Memory B cell (primary cell): ENCODE data around the gene POU4F1.

Experiments
- ATAC-seq: fragments of 150-1000 bp; cut with Tn5 transposase; 2 replicates; pipeline ENCODE4 v1.10.0; 2021; ENCODE audit warnings: low read depth, mild to moderate bottlenecking, moderate library complexity
- DNase-seq, 2 donors: peaks; one replicate each; pipeline ENCODE4 v3.0.0; 2022; ENCODE audit warnings: low spot score in 2 of 2
- H3K27ac Mint-ChIP-seq: one replicate; pipeline ENCODE4 v1.8.0; 2022; ENCODE audit warnings: mild to moderate bottlenecking, moderate library complexity, mixed read lengths
- H3K27me3 Mint-ChIP-seq: one replicate; pipeline ENCODE4 v1.8.0; 2022; ENCODE audit warnings: mixed read lengths
- H3K36me3 Mint-ChIP-seq: one replicate; pipeline ENCODE4 v1.8.0; 2022; ENCODE audit warnings: mild to moderate bottlenecking, mixed read lengths
- H3K4me1 Mint-ChIP-seq: one replicate; pipeline ENCODE4 v1.8.0; 2022; ENCODE audit warnings: mixed read lengths
- H3K4me3 Mint-ChIP-seq: one replicate; pipeline ENCODE4 v1.8.0; 2022; ENCODE audit warnings: mild to moderate bottlenecking, moderate library complexity, mixed read lengths
- H3K9me3 Mint-ChIP-seq: one replicate; pipeline ENCODE4 v1.8.0; 2022; ENCODE audit warnings: mixed read lengths

The POU4F1 gene

DNA sequence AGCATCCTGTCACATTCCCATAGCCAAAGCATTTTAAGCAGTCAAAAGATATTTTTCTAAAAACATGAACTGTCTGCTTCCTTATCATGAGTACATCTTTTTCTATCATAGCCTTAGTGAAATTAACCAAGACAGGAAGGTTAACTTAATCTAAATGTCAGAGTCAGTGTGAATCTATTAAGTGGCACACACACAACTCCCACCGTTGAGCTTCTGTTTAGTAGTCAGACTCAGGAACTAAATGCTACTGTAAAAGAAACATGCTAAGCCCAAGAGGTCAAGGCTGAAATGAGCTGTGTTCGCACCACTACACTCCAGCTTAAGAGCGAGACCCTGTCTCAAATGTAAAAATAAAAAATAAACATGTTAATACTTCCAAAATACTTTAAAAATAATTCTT is 7.7 kb upstream of the POU4F1 start:
- H3K4me1 Mint-ChIP-seq: peaks cover 18% of the 10 kb centered on the region
- DNase-seq (no peak), ATAC-seq (no peak)
- no peaks in the 10 kb centered on the region for H3K9me3 Mint-ChIP-seq
- H3K4me3 Mint-ChIP-seq: no peak overlapping the region
- H3K27me3 Mint-ChIP-seq: peaks cover 16% of the 10 kb centered on the region
- peaks cover 14% of the 10 kb centered on the region for H3K36me3 Mint-ChIP-seq
- H3K27ac Mint-ChIP-seq: no peak overlapping the region

DNA sequence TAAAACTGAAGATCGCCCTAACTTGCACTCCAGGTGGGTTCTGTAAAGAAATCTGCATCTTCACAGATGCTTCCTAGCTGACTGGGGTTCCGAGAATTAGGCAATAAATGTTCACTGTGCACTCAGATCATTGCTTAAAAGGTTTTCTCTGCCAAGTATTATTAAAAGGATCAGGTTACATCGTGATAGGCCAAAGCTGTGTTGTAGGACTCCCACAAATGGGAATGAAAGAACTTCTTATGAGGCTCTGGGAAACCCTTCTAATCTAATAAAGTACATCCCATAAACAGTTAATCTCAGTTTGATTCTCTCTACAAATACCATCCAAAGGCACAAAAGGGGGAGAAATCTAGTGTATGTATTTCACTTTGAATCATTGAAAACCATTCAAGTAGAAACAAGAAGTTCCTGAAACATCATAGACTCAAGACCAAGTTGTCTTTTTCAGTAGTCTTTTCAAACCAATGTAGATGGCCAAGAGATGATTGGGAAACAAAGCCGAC is 7.1 kb upstream of the POU4F1 start:
- Mint-ChIP-seq H3K27me3 (peaks cover 18% of the 10 kb centered on the region), H3K4me3 (no peak overlapping the region), H3K4me1 (peaks cover 21% of the 10 kb centered on the region), H3K27ac (no peak overlapping the region), H3K36me3 (peaks cover 8% of the 10 kb centered on the region), H3K9me3 (no peaks in the 10 kb centered on the region)
- no peak for DNase-seq
- no peak for ATAC-seq

DNA sequence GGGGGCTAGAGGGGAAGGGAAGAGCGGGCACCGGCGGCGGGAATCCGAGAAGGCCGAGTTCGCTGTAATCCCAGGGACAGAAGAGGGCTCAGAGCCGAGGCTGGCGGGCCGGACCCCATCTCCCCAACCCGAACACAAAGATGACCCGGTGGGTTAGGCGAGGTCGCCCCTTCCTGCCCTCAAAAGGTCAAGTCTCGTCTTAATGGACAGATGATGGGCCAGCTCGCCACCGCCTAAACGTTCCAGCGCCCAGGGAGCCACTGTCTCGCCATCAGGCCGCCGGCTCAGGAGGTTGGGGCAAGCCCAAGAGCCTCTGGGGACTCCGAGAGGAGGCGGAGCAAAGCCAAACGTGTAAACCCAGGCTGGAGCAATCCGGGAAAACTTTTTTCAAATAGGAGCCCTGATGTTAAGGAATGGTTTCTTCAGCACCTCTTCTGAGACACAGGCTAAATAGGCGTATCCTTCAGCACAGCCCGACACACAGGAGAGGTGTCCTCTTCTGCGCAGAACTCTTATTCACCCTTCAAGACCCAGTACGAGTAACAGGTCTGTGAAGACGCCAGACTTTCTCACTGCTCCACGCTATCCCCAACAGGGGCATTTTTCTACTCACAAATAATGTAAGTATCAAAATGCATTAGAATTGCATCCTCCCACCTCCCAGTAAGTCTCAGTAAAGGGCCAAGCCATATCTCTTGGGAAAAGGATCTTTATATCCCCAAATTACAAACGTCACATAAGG is 6.3 kb upstream of the POU4F1 start:
- Mint-ChIP-seq H3K36me3 (peaks cover 3% of the 10 kb centered on the region), H3K4me1 (peaks cover 21% of the 10 kb centered on the region), H3K27ac (no peak overlapping the region), H3K27me3 (peaks cover 21% of the 10 kb centered on the region), H3K4me3 (peak overlapping the region; percentile 82), H3K9me3 (no peaks in the 10 kb centered on the region)
- ATAC-seq: peak; percentile 37
- DNase-seq: no peak

DNA sequence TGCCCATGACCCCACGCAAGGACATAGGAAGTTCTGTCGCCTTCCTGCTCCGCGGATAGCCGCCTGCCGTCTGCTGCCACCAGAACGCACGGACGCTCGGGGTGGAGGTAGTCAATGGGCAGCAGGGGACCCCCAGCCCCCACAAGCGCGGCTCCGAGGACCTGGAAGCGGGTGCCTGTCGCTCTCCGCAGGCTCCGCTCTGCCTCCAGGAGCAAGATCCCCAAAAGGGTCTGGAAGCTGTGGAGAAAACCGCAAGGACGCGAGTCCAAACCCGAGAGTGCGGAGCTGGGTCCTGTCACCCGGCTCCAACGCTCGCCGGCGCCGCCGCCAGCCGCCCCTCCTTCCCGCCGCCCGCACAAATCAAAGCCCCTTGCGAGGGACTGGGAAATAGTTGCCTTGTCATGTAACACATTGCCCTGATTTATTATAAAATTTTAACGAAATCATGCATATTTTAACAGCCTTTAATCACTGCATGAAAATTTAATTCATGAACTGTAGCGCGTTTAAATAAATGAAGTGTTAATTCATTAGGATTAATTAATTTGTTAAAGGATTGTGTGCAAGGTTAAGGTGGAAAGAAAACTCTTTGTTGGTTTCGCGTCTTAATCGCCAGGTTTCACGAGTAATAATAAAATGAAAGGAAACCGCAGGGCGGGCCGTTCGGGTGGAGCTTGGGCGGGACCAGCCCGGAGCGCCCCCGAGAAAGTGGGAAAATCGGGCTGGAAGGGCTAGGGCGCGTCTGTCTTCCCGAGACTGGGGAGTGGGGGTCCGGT is 5.5 kb upstream of the POU4F1 start:
- no peak for ATAC-seq
- no peak overlapping the region for H3K27ac Mint-ChIP-seq
- no peaks in the 10 kb centered on the region for H3K9me3 Mint-ChIP-seq
- H3K4me1 Mint-ChIP-seq: peaks cover 24% of the 10 kb centered on the region
- H3K36me3 Mint-ChIP-seq: no peaks in the 10 kb centered on the region
- no peak for DNase-seq
- H3K27me3 Mint-ChIP-seq: peaks cover 25% of the 10 kb centered on the region
- peak overlapping the region; percentile 82 for H3K4me3 Mint-ChIP-seq

DNA sequence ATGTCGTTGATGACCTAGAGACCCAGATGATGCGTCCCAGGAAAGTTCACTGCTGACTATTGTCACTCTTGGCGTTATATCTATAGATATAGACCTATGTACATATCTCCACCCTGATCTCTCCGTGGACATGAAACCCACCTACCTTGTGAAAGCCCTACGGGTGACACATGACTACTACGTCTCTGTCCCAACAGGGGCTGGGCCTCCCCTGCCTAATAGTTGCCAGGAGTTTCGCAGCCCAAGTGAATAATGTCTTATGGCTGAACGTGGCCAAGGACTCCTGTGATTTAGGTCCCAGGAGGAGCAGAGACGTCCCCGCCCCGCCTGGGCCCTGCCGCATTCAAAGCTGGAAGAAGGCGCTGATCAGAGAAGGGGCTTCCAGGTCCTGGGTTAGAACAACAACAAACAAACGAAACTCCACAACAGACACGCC is 4.9 kb upstream of the POU4F1 start:
- ATAC-seq (no peak), DNase-seq (no peak)
- no peaks in the 10 kb centered on the region for H3K9me3 Mint-ChIP-seq
- H3K36me3 Mint-ChIP-seq: no peaks in the 10 kb centered on the region
- no peak overlapping the region for H3K27ac Mint-ChIP-seq
- peaks cover 29% of the 10 kb centered on the region for H3K4me1 Mint-ChIP-seq
- peak overlapping the region; percentile 64 for H3K4me3 Mint-ChIP-seq
- H3K27me3 Mint-ChIP-seq: peaks cover 31% of the 10 kb centered on the region

DNA sequence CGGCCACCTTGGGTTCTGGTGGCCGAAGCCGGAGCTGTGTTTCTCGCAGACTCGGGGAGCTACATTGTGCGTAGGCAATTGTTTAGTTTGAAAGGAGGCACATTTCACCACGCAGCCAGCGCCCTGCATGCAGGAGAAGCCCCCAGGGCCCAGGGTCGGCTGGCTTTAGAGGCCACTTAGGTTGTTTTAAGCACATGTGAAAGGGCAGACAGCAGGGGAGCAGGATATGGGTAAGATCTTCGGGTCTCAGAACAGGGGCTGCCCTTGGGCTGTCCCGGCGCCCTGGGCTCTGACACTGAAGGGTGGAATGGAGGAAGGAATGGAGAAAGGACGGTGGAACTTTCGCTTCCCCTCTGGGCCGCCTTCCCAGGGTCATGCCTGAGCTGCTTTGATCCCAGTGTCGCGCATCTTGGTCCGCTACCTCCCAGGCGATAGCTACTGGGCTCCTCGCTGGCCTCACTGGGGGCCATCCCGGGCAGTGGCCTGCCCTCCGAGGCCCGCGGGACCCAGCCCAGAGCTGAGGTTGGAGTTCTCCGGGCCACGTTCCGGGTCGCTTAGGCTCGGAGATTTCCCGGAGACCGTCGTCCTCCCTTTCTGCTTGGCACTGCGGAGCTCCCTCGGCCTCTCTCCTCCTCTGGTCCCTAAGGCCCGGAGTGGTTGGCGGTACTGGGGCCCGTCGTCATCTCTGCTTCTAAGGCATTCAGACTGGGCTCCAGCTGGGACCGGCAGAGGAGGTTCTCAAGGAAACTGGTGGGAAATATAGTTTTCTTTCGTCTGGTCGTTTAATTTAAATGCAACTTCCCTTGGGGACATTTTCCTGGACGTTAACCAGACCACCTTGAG is 4.3 kb upstream of the POU4F1 start:
- H3K9me3 Mint-ChIP-seq: no peaks in the 10 kb centered on the region
- ATAC-seq (no peak), DNase-seq (no peak)
- H3K4me1 Mint-ChIP-seq: peaks cover 32% of the 10 kb centered on the region
- peak overlapping the region; percentile 64 for H3K4me3 Mint-ChIP-seq
- no peak overlapping the region for H3K27ac Mint-ChIP-seq
- H3K27me3 Mint-ChIP-seq: peaks cover 33% of the 10 kb centered on the region
- no peaks in the 10 kb centered on the region for H3K36me3 Mint-ChIP-seq

DNA sequence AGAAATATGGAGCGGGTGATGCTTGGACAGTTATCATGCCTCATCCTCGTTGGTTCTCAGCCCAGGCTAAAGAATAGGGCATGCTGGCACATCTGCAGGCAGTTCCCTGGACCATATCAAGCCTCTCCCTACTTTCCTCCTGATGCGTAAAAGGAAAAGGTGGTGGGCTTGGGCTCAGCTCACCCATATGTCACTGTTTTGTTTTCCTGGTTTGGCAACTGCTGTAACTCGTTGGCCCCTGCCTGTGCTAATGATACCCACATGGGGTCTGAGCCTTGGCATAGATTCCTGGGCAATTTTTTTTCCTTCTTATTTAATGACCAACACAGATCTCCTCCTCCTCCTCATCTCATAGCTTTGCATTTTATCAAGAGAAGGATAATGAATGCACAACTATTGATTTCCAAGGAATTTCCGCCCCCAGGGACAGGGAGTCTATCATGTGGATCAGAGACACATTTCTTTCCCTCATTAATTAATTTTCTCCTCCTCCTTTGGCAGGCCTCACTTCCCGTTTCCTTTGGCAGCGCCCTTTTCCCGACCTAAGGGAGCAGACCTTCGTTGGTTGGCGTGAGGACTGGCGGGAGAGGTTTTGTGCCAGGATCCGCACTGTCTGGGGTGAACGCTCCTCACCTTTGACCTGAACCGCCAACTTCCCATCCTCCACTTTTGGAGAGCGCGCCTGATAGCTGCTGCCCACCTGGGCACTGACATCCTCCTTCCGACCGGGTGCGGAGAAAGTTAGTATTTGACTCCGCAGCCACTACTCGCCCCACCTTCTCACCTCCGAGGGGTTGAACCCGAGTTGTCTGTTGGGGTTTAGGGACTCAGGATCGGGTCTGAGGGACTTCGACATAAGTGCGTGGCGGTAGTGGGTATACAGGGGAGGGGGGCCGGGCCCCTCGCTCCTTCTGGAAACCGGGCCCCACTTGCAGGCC is 3.4 kb upstream of the POU4F1 start:
- Mint-ChIP-seq H3K9me3 (no peaks in the 10 kb centered on the region), H3K4me1 (peaks cover 36% of the 10 kb centered on the region), H3K27me3 (peaks cover 38% of the 10 kb centered on the region), H3K36me3 (peaks cover 3% of the 10 kb centered on the region), H3K4me3 (no peak overlapping the region), H3K27ac (no peak overlapping the region)
- no peak for DNase-seq
- no peak for ATAC-seq

DNA sequence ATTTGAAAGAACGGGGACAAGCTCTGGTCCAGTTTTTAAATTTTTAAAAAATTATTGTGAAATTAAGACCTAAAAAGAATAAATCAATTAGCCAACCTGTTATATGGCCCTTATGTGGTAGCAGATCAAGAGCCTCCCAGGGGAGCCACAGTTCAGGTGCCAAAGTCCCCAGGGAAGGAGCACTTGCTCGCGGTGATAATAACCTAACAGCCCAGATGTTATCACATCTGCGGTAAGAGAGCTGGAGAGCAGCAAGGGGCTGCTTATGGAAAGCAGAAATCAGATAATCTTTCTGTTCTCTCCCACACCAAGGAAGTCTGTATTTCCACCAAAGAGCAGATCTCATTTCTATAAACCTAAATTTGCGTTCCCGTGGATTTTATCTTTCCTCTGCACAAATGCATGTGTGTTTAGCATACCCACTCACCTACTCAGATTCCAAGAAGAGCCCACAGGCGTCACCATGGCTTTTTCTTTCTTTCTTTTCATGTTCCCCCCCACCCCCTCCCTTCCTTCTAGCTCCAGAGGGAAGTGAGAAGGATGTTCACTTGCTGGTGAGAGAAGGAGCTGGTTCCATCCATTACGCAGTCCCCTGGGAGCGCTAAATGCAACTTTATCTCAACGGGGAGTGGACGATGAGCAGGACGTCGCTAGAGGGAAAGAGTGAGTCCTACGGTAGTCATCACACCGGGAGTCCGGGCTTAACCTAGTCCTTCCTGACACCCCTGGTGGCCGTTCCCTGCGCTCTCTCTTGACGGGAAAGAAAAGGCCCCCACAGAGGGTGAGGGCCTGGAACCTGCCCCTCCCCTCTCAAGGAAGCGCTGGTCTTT is 1.6 kb upstream of the POU4F1 start:
- peaks cover 29% of the 10 kb centered on the region for H3K4me1 Mint-ChIP-seq
- H3K9me3 Mint-ChIP-seq: no peaks in the 10 kb centered on the region
- no peak overlapping the region for H3K4me3 Mint-ChIP-seq
- H3K36me3 Mint-ChIP-seq: peaks cover 3% of the 10 kb centered on the region
- no peak overlapping the region for H3K27ac Mint-ChIP-seq
- ATAC-seq (no peak), DNase-seq (no peak)
- H3K27me3 Mint-ChIP-seq: peaks cover 48% of the 10 kb centered on the region

DNA sequence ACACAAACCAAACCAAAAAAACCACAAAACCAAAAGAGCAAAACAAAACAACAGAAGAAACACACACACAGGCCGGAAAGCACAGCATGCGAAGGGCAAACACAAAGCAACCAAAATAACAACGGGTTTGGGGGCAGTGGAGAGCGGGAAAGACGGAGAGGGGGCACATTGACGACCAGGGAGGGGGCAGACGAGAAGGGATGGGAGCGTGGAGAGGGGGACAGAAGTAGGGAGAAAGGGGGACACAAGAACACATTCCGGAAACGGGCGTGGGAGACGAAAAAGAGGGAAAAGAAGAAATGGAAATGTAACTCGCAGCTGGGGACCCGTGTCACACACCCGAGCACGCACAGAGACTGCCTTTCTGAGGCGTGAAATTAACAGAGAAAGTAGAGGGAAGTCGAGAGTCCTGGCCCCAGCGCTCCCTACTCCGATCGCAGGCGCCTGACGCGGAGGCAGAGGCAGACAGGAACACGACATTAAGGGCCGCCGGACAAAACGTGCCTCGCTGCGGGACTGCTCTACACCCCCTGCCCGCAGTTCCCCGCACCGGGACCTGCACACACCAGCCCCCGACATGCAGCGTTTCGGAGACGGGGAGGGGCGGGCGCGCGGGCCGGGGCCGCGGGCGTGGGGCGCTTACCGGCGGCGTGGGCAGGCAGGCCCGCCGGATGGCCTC is 652 bp downstream of the POU4F1 start:
- DNase-seq: no peak
- Mint-ChIP-seq H3K27me3 (peaks cover 48% of the 10 kb centered on the region), H3K27ac (peak overlapping the region; percentile 87), H3K36me3 (peaks cover 3% of the 10 kb centered on the region), H3K4me3 (peak overlapping the region; percentile 81), H3K4me1 (peaks cover 24% of the 10 kb centered on the region), H3K9me3 (no peaks in the 10 kb centered on the region)
- peak; percentile 43 for ATAC-seq

DNA sequence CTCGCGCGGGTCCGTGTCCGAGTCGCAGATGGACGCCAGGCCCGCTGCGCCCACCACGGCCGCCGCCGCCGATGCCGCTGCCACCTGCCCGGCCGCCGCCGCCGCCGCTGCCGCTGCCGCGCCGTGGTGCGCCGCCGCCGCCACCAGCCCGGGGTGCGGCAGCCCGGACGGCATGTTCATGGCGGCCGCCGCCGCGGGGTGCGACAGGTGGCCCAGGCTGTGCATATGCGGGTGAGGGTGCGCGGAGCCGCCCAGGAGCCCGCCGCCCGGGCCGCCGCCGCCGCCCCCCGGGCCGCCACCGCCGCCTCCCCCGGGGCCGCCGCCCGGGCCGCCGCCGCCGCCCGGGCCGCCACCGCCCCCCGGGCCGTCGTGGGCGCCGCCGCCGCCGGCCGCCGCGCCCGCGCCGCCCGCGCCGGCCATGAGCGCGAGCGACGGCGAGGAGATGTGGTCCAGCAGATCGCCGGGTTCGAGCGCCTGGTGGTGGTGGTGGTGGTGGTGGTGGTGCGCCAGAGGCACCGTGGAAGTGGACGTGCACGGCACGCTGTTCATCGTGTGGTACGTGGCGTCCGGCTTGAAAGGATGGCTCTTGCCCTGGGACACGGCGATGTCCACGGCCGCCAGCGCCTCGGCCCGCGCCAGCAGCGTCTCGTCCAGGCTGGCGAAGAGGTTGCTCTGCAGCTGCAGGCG is 1.3 kb downstream of the POU4F1 start:
- ATAC-seq (no peak), DNase-seq (no peak)
- H3K27ac Mint-ChIP-seq: peak overlapping the region; percentile 87
- no peaks in the 10 kb centered on the region for H3K9me3 Mint-ChIP-seq
- H3K27me3 Mint-ChIP-seq: peaks cover 51% of the 10 kb centered on the region
- H3K4me1 Mint-ChIP-seq: peaks cover 23% of the 10 kb centered on the region
- H3K36me3 Mint-ChIP-seq: peaks cover 5% of the 10 kb centered on the region
- peak overlapping the region; percentile 81 for H3K4me3 Mint-ChIP-seq

DNA sequence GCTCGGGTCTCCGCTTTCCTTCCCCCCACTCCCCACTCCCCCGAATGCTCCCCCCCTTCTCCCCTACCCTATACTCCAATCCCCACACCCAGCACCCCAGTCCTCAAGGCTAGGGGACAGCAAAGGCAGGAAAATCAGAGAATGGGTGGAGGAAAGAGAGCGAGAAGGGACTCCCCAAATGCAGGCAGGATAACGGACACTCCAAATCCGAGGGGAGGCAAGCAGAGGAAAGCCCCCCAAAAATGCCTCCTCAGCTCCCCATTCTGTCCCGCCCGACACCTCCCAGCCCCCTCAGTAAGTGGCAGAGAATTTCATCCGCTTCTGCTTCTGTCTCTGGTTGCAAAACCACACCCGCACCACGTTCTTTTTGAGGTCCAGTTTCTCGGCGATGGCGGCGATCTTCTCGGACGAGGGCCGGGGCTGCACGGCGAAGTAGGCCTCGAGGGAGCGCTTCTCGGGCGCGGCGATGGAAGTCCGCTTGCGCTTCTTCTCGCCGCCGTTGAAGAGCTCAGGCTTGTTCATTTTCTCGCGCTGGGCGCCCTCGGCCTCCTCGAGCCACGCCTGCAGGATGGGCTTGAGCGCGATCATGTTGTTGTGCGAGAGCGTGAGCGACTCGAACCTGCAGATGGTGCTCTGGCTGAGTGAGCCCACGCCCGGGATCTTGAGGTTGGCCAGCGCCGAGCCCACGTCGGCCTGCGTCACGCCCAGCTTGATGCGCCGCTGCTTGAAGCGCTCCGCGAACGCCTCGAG is 2.1 kb downstream of the POU4F1 start:
- H3K4me1 Mint-ChIP-seq: peaks cover 18% of the 10 kb centered on the region
- peaks cover 5% of the 10 kb centered on the region for H3K36me3 Mint-ChIP-seq
- DNase-seq (no peak), ATAC-seq (peak; percentile 16)
- peak overlapping the region; percentile 37 for H3K4me3 Mint-ChIP-seq
- H3K9me3 Mint-ChIP-seq: no peaks in the 10 kb centered on the region
- peaks cover 45% of the 10 kb centered on the region for H3K27me3 Mint-ChIP-seq
- H3K27ac Mint-ChIP-seq: no peak overlapping the region
